ENCODE measurements around the gene BNC1.

The BNC1 gene

GRCh38 chr15:83284559-83285283 lies at the start of gene BNC1:
BNC1 (minus strand) TSS chr15:83284664; CDS start chr15:83284628, 36 bp downstream.
- Mint-ChIP-seq H3K4me3 (no peak within 1 kb of the TSS), H3K27me3 (ENCODE audit: low read depth) (peaks cover 78% of the 10 kb centered on the region), H3K27ac (peak within 1 kb of the TSS; percentile 19), H3K36me3 (ENCODE audit: low read depth) (no peaks in the 10 kb centered on the region), H3K4me1 (ENCODE audit: low read depth) (peaks cover 3% of the 10 kb centered on the region), H3K9me3 (no peaks in the 10 kb centered on the region)

GRCh38 chr15:83327041-83327440 lies 42.6 kb upstream of the BNC1 start:
- Mint-ChIP-seq H3K27ac (no peak overlapping the region), H3K27me3 (ENCODE audit: low read depth) (peaks cover 6% of the 10 kb centered on the region), H3K9me3 (no peaks in the 10 kb centered on the region), H3K4me1 (ENCODE audit: low read depth) (no peaks in the 10 kb centered on the region), H3K36me3 (ENCODE audit: low read depth) (no peaks in the 10 kb centered on the region), H3K4me3 (no peak overlapping the region)

- H3K27me3 Mint-ChIP-seq (ENCODE audit: low read depth) = peaks cover 4% of the 10 kb centered on the region
- no peaks in the 10 kb centered on the region for H3K36me3 Mint-ChIP-seq (ENCODE audit: low read depth)
- H3K9me3 Mint-ChIP-seq = no peaks in the 10 kb centered on the region
- no peak overlapping the region for H3K27ac Mint-ChIP-seq
- no peak overlapping the region for H3K4me3 Mint-ChIP-seq
- no peaks in the 10 kb centered on the region for H3K4me1 Mint-ChIP-seq (ENCODE audit: low read depth)
These were observed 40.3 kb upstream of the BNC1 start for GRCh38 chr15:83324799-83325198.

- Mint-ChIP-seq H3K27ac (no peak overlapping the region), H3K27me3 (ENCODE audit: low read depth) (peaks cover 4% of the 10 kb centered on the region), H3K4me3 (no peak overlapping the region), H3K4me1 (ENCODE audit: low read depth) (no peaks in the 10 kb centered on the region), H3K36me3 (ENCODE audit: low read depth) (no peaks in the 10 kb centered on the region), H3K9me3 (no peaks in the 10 kb centered on the region)
These were observed 38.8 kb upstream of the BNC1 start for GRCh38 chr15:83323296-83323711.

GRCh38 chr15:83322691-83323090 lies 38.2 kb upstream of the BNC1 start:
- no peak overlapping the region for H3K27ac Mint-ChIP-seq
- H3K4me1 Mint-ChIP-seq (ENCODE audit: low read depth) = no peaks in the 10 kb centered on the region
- H3K4me3 Mint-ChIP-seq = no peak overlapping the region
- no peaks in the 10 kb centered on the region for H3K9me3 Mint-ChIP-seq
- H3K27me3 Mint-ChIP-seq (ENCODE audit: low read depth) = peaks cover 6% of the 10 kb centered on the region
- no peaks in the 10 kb centered on the region for H3K36me3 Mint-ChIP-seq (ENCODE audit: low read depth)

GRCh38 chr15:83322061-83322460 lies 37.6 kb upstream of the BNC1 start:
- no peaks in the 10 kb centered on the region for H3K4me1 Mint-ChIP-seq (ENCODE audit: low read depth)
- no peaks in the 10 kb centered on the region for H3K9me3 Mint-ChIP-seq
- peaks cover 10% of the 10 kb centered on the region for H3K27me3 Mint-ChIP-seq (ENCODE audit: low read depth)
- H3K36me3 Mint-ChIP-seq (ENCODE audit: low read depth) = no peaks in the 10 kb centered on the region
- no peak overlapping the region for H3K4me3 Mint-ChIP-seq
- H3K27ac Mint-ChIP-seq = no peak overlapping the region

GRCh38 chr15:83320844-83321243 lies 36.4 kb upstream of the BNC1 start:
- H3K9me3 Mint-ChIP-seq = no peaks in the 10 kb centered on the region
- H3K4me3 Mint-ChIP-seq = no peak overlapping the region
- no peak overlapping the region for H3K27ac Mint-ChIP-seq
- H3K4me1 Mint-ChIP-seq (ENCODE audit: low read depth) = no peaks in the 10 kb centered on the region
- H3K36me3 Mint-ChIP-seq (ENCODE audit: low read depth) = no peaks in the 10 kb centered on the region
- peaks cover 10% of the 10 kb centered on the region for H3K27me3 Mint-ChIP-seq (ENCODE audit: low read depth)

GRCh38 chr15:83320404-83320803 lies 35.9 kb upstream of the BNC1 start:
- Mint-ChIP-seq H3K27me3 (ENCODE audit: low read depth) (peaks cover 10% of the 10 kb centered on the region), H3K36me3 (ENCODE audit: low read depth) (no peaks in the 10 kb centered on the region), H3K9me3 (no peaks in the 10 kb centered on the region), H3K4me1 (ENCODE audit: low read depth) (no peaks in the 10 kb centered on the region), H3K27ac (no peak overlapping the region), H3K4me3 (no peak overlapping the region)

GRCh38 chr15:83319771-83320170 lies 35.3 kb upstream of the BNC1 start:
- Mint-ChIP-seq H3K9me3 (no peaks in the 10 kb centered on the region), H3K36me3 (ENCODE audit: low read depth) (no peaks in the 10 kb centered on the region), H3K4me3 (no peak overlapping the region), H3K27ac (no peak overlapping the region), H3K27me3 (ENCODE audit: low read depth) (peaks cover 10% of the 10 kb centered on the region), H3K4me1 (ENCODE audit: low read depth) (no peaks in the 10 kb centered on the region)

GRCh38 chr15:83318861-83319415 lies 34.5 kb upstream of the BNC1 start:
- Mint-ChIP-seq H3K27me3 (ENCODE audit: low read depth) (peaks cover 10% of the 10 kb centered on the region), H3K27ac (no peak overlapping the region), H3K36me3 (ENCODE audit: low read depth) (no peaks in the 10 kb centered on the region), H3K4me1 (ENCODE audit: low read depth) (no peaks in the 10 kb centered on the region), H3K4me3 (no peak overlapping the region), H3K9me3 (no peaks in the 10 kb centered on the region)

- no peaks in the 10 kb centered on the region for H3K4me1 Mint-ChIP-seq (ENCODE audit: low read depth)
- H3K36me3 Mint-ChIP-seq (ENCODE audit: low read depth) = no peaks in the 10 kb centered on the region
- H3K9me3 Mint-ChIP-seq = no peaks in the 10 kb centered on the region
These were observed 33.6 kb upstream of the BNC1 start for GRCh38 chr15:83318036-83318435.

GRCh38 chr15:83312071-83312470 lies 27.6 kb upstream of the BNC1 start:
- Mint-ChIP-seq H3K27ac (no peak overlapping the region), H3K9me3 (no peaks in the 10 kb centered on the region), H3K27me3 (ENCODE audit: low read depth) (no peaks in the 10 kb centered on the region), H3K36me3 (ENCODE audit: low read depth) (no peaks in the 10 kb centered on the region), H3K4me3 (no peak overlapping the region), H3K4me1 (ENCODE audit: low read depth) (no peaks in the 10 kb centered on the region)

More at GRCh38 chr15:83318036-83318435, 33.6 kb upstream of the BNC1 start:
- Mint-ChIP-seq H3K27me3 (ENCODE audit: low read depth) (peaks cover 10% of the 10 kb centered on the region), H3K27ac (no peak overlapping the region), H3K4me3 (no peak overlapping the region)

GRCh38 chr15:83310521-83311456 lies 26.3 kb upstream of the BNC1 start:
- H3K27me3 Mint-ChIP-seq (ENCODE audit: low read depth) = no peaks in the 10 kb centered on the region

GRCh38 chr15:83308671-83309070 lies 24.2 kb upstream of the BNC1 start:
- Mint-ChIP-seq H3K4me1 (ENCODE audit: low read depth) (no peaks in the 10 kb centered on the region), H3K36me3 (ENCODE audit: low read depth) (no peaks in the 10 kb centered on the region), H3K27ac (no peak overlapping the region), H3K9me3 (no peaks in the 10 kb centered on the region), H3K27me3 (ENCODE audit: low read depth) (peaks cover 10% of the 10 kb centered on the region), H3K4me3 (no peak overlapping the region)

More at GRCh38 chr15:83310521-83311456, 26.3 kb upstream of the BNC1 start:
- Mint-ChIP-seq H3K9me3 (no peaks in the 10 kb centered on the region), H3K4me1 (ENCODE audit: low read depth) (no peaks in the 10 kb centered on the region), H3K4me3 (no peak overlapping the region), H3K27ac (no peak overlapping the region), H3K36me3 (ENCODE audit: low read depth) (no peaks in the 10 kb centered on the region)

Data from T-helper 1 cell treated with Interleukin-12 subunit alpha and Interleukin-12 subunit beta and Interleukin-4 antibody, amounts not matched to agents 30 μg/mL and 1 μg/mL, for 36 hours (primary cell).